Cardiac fibroblast (primary cell): ENCODE data around the gene TRIM47.

Experiments used
- DNase-seq, 2 donors: peaks; one replicate each; pipeline versions ENCODE4 v3.0.0 to v3.0.0-alpha.2; 2010; ENCODE audit warnings: low read depth in 2 of 2
- H3K4me3 ChIP-seq, 2 donors: replicated peaks in 1 of 2; 1 replicate in 1 of 2; 2 replicates in 1 of 2; pipeline ENCODE4 v1.5.1; 2011; ENCODE audit warnings: low read depth in 2 of 2, low read length in 2 of 2, mild to moderate bottlenecking in 2 of 2, moderate library complexity in 1 of 2
- CTCF ChIP-seq: IDR thresholded peaks from one replicate; pipeline ENCODE4 v1.5.1; 2011; ENCODE audit warnings: low read depth, mild to moderate bottlenecking, low read length, inconsistent platforms

The TRIM47 gene

DNA sequence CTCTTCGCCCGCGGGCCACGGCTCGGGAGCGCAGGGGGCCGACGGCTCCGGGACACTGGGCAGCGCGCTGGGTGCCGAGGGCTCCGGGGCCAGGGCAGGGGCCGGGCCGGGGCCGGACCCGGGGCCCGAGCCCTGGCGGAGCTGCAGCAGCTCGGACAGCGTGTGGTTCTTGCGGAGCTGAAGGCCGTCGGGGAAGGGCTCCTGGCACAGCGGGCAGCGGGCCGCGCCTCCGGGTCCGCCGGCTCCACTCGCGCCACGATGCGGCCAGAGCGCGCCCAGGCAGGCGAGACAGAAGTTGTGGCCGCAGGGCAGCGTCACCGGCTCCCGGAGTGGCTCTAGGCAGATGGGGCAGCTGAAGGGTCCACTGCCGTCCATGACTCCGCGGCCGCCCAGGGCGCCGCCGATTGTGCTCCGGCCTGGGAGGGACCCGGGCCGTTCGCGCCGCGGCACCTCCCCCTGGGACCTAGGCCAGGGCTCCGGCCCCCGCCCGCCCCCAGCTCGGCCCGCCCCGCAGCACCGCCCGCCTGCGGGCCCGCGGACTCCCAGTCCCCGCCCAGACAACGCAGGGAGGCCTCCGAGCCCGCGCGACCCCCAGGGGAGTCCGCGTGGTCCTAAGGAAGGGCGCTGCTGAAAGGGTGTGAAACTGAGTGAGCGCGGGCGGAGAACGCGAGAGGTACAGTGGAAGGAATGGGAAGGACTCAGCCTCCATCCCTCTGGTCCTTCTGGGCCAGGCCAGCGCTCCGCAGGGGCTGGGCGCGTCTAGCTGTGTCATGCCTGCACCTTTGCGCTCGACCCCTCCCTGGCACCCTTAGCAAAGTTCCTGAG lies at the start of gene TRIM47:
TRIM47 (minus strand) TSS at position 408 of the 825 bp plus-strand sequence; CDS start at position 375, 33 bp downstream.
- H3K4me3 ChIP-seq = peak within 1 kb of the TSS; percentile 73 to 81
- TF ChIP-seq CTCF = peak; percentile 23
- DNase-seq = peak; percentile 66 to 88

- TF ChIP-seq CTCF = peak; percentile 38
- H3K4me3 ChIP-seq = no peak overlapping the region
- peak in 1 of 2 donors; percentile 16 for DNase-seq
Measured at GRCh38 chr17:75927286-75927922, 49.0 kb upstream of the TRIM47 start.

DNA sequence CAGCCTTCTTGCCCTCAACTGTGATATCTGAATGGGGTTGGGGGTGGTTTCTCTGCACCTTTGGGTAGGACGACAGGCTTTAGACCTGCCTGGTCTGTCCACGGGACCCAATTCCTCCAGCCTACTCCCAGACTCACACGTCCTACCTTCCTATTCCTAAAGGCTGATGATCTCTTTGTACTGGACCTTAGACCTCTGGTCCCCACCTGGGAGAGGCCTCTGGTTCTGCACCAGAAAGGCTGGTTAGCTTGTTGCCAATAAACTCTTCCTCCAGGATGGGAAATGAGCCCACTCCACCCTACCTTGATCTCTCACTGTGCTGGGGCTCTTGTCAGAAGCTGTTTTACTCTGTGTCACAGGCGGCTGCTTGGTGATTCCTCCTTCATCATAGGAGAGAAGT lies 48.1 kb upstream of the TRIM47 start:
- DNase-seq = no peak
- no peak for TF ChIP-seq CTCF
- no peak overlapping the region for H3K4me3 ChIP-seq

DNA sequence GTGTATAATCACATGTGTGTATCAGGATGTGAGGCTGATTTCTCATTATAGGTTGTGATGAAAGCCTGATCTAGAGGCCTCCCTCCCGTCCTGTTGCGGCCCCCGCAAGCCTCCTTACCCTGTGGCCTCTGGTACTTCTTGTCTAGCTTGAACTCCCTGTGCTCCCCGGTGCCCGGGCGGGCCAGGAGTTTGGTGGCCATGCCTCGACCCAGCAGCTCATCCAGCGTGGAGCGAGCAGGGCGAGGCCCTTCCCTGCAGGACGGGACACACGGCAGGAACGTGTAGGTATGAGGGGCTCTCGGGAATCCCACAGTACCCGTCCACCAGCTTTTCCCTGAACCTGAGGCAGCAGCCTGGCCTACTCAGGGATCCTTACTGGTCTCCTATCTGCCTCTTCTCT lies 47.5 kb upstream of the TRIM47 start:
- no peak for DNase-seq
- H3K4me3 ChIP-seq = no peak overlapping the region
- no peak for TF ChIP-seq CTCF

DNA sequence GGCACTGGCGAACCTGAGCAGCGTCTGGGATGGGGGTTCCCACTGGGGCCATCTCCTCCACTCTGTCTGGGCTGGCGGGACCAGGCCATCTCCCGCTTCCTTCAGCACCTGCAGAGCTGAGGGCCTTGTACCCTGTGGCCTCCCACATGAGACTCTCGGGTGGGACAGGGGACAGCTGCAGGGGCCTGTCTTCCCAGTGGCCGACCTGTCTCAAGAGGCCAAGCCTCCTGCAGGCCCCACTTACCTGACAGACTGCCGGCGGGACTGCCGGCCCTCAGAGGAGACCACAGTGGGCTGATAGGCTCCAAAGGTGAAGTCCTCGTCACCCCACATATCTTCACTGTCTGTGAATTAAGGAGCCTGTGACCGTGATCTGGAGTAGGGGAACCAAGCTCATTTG lies 46.7 kb upstream of the TRIM47 start:
- DNase-seq = no peak
- TF ChIP-seq CTCF = no peak
- H3K4me3 ChIP-seq = no peak overlapping the region

GRCh38 chr17:75922963-75923874 lies 44.8 kb upstream of the TRIM47 start:
- no peak overlapping the region for H3K4me3 ChIP-seq
- no peak for DNase-seq
- TF ChIP-seq CTCF = no peak
